Fibroblast of lung (primary cell): ENCODE results near the gene CCDC86. TPM values are rescaled to one million over a fixed set of nuclear protein-coding genes. Genes with fewer than 3 reads are reported as not detected.

Experiments
- DNase-seq, 2 donors: peaks; one replicate each; pipeline versions ENCODE4 v3.0.0 to v3.0.0-alpha.2; 2010; ENCODE audit warnings: low read depth in 2 of 2
- H2AFZ ChIP-seq: 2 replicates; pipeline ENCODE4 v1.5.1; 2012; ENCODE audit warnings: low read length, control low read depth, inconsistent platforms
- H3K27ac ChIP-seq: 2 replicates; pipeline ENCODE4 v1.5.1; 2011; ENCODE audit warnings: low read length, control low read depth; ENCODE audit not compliant: insufficient read depth
- H3K27me3 ChIP-seq: 2 replicates; pipeline ENCODE4 v1.5.1; 2011; ENCODE audit warnings: mild to moderate bottlenecking, low read length; ENCODE audit not compliant: control insufficient read depth, insufficient read depth
- H3K36me3 ChIP-seq: 2 replicates; pipeline ENCODE4 v1.5.1; 2011; ENCODE audit warnings: low read length; ENCODE audit not compliant: control insufficient read depth, insufficient read depth
- H3K4me1 ChIP-seq: 2 replicates; pipeline ENCODE4 v1.5.1; 2011; ENCODE audit warnings: low read length; ENCODE audit not compliant: control insufficient read depth, insufficient read depth; ENCODE audit errors: extremely low read depth
- H3K4me2 ChIP-seq: 2 replicates; pipeline ENCODE4 v1.5.1; 2011; ENCODE audit warnings: low read length, control low read depth; ENCODE audit not compliant: insufficient read depth; ENCODE audit errors: extremely low read depth
- H3K4me3 ChIP-seq, 4 experiments: fragments of 200-600 bp in 1 of 4; sonication (generic) in 1 of 4; replicated peaks in 1 of 4; 2 replicates each; pipeline ENCODE4 v1.5.1; 2011 to 2016; ENCODE audit warnings: low read length in 4 of 4, low read depth in 3 of 4, mild to moderate bottlenecking in 3 of 4, control low read depth in 2 of 4, inconsistent platforms in 1 of 4, mixed read lengths in 1 of 4; ENCODE audit not compliant: insufficient read depth in 1 of 4; ENCODE audit errors: control extremely low read depth in 1 of 4
- H3K79me2 ChIP-seq: 2 replicates; pipeline ENCODE4 v1.5.1; 2012; ENCODE audit warnings: mild to moderate bottlenecking, low read length, inconsistent platforms; ENCODE audit not compliant: control insufficient read depth, insufficient read depth
- H3K9ac ChIP-seq: 2 replicates; pipeline ENCODE4 v1.5.1; 2011; ENCODE audit warnings: mild to moderate bottlenecking, low read length, control low read depth; ENCODE audit not compliant: insufficient read depth
- H3K9me3 ChIP-seq: 2 replicates; pipeline ENCODE4 v1.5.1; 2012; ENCODE audit warnings: low read depth, low read length; ENCODE audit not compliant: control insufficient read depth, insufficient read depth
- H4K20me1 ChIP-seq: 2 replicates; pipeline ENCODE4 v1.5.1; 2011; ENCODE audit warnings: low read length; ENCODE audit not compliant: control insufficient read depth, insufficient read depth; ENCODE audit errors: extremely low read depth
- EZH2 ChIP-seq: IDR thresholded peaks from 2 replicates; pipeline ENCODE4 v1.5.1; 2012; ENCODE audit warnings: low read length, control low read depth, mild to moderate bottlenecking; ENCODE audit errors: missing control alignments
- polyA plus RNA-seq, 2 donors: library from polyadenylated mRNA; depleted of rRNA in 1 of 2; stranded (reverse) in 1 of 2; unstranded in 1 of 2; fragments of >200 nt; gene quantifications; 2 replicates each; pipeline ENCODE4 v1.2.1, GENCODE V29; 2011 to 2012; ENCODE audit warnings: missing spikeins in 1 of 2
- total RNA-seq: library from RNA; depleted of rRNA; stranded (reverse); fragments of >200 nt; gene quantifications from 2 replicates; pipeline ENCODE4 v1.2.1, GENCODE V29; 2014
- TF ChIP-seq, protein P1 (sequence below), 2 donors: IDR thresholded peaks in 1 of 2; conservative IDR thresholded peaks in 1 of 2; 1 replicate in 1 of 2; 2 replicates in 1 of 2; pipeline ENCODE4 v1.5.1; 2011 to 2012; ENCODE audit warnings: low read length in 2 of 2, control low read depth in 1 of 2, inconsistent platforms in 1 of 2, low read depth in 1 of 2, mild to moderate bottlenecking in 1 of 2

The CCDC86 gene
- total and polyA plus RNA-seq, 2 donors (not counting 1 experiment from before 2014, with no cell fraction given) = 7.4 to 14.9 TPM

DNA sequence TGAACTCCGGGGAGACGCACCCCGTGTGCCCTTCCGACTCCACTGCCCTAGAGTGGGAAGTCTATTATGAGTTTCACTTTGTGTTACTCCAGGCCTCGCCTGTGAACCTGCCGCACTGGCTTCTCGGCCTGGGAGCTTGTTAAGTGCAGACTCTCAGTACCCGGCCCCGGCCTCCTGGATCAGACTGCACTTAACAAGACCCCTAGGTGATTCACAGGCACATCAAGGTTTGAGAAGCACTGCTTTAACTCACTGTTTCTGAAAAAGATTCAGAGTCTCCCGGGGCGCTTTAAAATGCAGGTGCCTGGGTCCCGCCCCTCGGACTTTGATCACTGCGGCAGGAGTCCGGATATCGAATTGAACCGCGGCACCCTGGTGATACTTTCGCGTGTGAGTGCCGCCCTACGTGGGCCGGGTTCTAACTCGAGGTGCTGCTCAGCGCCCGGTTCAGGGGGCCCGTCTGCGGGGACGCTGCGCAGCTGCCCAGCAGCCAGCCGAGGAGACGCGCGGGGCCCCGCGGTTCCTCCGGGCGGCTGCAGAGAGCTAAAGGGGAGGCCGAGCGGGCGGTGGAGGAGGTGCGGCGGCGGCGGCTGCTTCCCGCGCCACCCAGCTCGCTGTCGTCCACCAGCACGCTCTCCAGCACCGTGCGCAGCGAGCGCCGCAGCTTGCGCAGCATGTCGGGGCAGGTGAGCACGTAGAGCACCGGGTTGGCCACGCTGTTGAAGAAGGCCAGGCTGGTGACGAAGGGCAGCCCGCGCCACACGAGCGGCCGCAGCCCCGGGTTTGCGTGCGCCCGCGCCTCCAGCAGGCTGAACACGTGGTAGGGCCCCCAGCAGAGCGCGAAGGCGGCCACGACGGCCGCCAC, 10.4 kb downstream of the CCDC86 start:
- TF ChIP-seq, protein P1, sequence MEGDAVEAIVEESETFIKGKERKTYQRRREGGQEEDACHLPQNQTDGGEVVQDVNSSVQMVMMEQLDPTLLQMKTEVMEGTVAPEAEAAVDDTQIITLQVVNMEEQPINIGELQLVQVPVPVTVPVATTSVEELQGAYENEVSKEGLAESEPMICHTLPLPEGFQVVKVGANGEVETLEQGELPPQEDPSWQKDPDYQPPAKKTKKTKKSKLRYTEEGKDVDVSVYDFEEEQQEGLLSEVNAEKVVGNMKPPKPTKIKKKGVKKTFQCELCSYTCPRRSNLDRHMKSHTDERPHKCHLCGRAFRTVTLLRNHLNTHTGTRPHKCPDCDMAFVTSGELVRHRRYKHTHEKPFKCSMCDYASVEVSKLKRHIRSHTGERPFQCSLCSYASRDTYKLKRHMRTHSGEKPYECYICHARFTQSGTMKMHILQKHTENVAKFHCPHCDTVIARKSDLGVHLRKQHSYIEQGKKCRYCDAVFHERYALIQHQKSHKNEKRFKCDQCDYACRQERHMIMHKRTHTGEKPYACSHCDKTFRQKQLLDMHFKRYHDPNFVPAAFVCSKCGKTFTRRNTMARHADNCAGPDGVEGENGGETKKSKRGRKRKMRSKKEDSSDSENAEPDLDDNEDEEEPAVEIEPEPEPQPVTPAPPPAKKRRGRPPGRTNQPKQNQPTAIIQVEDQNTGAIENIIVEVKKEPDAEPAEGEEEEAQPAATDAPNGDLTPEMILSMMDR (conservative IDR thresholded peaks at IDR 0.05 in 1 of 2, IDR thresholded peaks at IDR 0.05 in 1 of 2; ENCODE audit: low read depth in 1 of 2, low read length in 2 of 2) = no peak
- no peak for TF ChIP-seq EZH2
- Histone ChIP-seq H3K9ac (no peak overlapping the region), H3K4me1 (no peaks in the 10 kb centered on the region), H3K9me3 (no peaks in the 10 kb centered on the region), H3K4me2 (no peak overlapping the region), H3K27me3 (no peaks in the 10 kb centered on the region), H2AFZ (no peak overlapping the region), H3K4me3 (no peak overlapping the region), H4K20me1 (no peaks in the 10 kb centered on the region), H3K36me3 (peaks cover 14% of the 10 kb centered on the region), H3K79me2 (no peaks in the 10 kb centered on the region), H3K27ac (no peak overlapping the region)
- no peak for DNase-seq

DNA sequence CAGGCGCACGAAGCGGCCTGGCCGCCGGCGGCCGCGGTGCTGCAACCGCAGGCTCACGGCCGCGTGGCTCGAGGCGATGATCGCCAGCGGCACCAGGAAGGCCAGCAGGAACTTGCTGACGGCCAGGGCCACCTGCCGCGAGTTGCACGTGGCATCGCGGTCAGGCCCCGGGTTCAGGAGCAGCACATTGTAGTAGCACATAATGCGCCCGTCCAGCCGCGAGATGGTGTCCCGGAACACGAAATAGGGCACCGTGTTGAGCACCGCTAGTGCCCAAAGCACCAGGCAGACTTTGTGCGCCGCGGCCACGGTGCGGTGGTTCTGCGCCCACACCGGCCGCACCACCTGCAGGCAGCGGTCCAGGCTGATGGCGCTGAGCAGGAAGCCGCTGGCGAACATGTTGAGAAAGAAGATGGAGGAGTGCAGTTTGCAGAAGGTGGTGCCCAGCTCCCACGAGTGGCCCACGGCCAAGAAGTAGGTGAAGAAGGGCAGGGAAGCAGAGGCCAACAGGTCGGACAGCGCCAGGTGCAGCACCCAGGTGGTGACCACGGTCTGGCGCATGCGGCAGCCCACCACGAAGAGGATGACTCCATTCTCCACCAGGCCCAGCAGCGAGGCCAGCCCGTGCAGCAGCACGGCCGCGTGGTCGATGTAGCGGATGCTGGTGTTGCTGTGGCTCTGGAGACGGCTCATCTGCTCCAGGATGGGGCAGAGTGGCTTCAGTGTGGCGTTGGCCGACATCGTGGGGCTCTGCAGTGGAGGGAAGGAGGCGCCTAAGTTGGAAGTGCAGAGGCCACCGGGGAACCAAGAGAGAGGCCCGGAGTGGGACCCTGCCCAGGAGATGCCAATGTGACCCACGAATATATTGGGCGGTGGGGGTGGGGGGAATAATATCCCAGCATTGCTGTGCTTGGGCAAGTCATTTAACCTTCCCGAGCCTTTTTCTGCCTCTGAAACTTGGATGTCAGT, 11.4 kb downstream of the CCDC86 start:
- no peak overlapping the region for H3K4me2 ChIP-seq
- H3K27me3 ChIP-seq = no peaks in the 10 kb centered on the region
- no peaks in the 10 kb centered on the region for H4K20me1 ChIP-seq
- no peaks in the 10 kb centered on the region for H3K9me3 ChIP-seq
- H3K4me1 ChIP-seq = no peaks in the 10 kb centered on the region
- DNase-seq = no peak
- no peaks in the 10 kb centered on the region for H3K79me2 ChIP-seq
- H3K27ac ChIP-seq = no peak overlapping the region
- H3K36me3 ChIP-seq = peaks cover 14% of the 10 kb centered on the region
- no peak overlapping the region for H2AFZ ChIP-seq
- no peak overlapping the region for H3K4me3 ChIP-seq
- TF ChIP-seq, protein P1 (conservative IDR thresholded peaks at IDR 0.05 in 1 of 2, IDR thresholded peaks at IDR 0.05 in 1 of 2; ENCODE audit: low read depth in 1 of 2, low read length in 2 of 2) = no peak
- no peak for TF ChIP-seq EZH2
- no peak overlapping the region for H3K9ac ChIP-seq
